Fibroblast of skin of right quadriceps (primary cell): ENCODE results near the gene CROCC2.

ENCODE experiments used
- DNase-seq: peaks from one replicate; pipeline ENCODE4 v3.0.0-alpha.2; 2013

Gene CROCC2

DNA sequence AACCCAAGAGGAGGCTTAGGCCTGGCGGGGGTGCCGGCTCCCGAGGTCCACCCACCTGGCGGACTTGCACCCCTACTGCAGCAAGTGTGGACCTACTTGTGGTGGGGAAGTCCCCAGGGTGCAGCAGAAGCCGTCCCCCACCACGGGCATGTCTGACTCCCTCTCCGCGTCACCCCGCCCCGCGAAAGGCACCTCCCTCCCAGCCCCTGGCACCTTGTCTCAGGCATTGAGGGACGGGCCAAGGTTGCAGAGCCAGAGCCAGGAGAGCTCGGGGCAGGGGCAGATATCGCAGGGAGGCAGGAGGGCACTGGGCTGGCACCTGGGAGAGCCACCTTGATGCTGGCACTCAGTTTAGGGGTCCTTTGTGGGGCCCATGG lies 19.0 kb downstream of the CROCC2 start:
- DNase-seq: no peak

DNA sequence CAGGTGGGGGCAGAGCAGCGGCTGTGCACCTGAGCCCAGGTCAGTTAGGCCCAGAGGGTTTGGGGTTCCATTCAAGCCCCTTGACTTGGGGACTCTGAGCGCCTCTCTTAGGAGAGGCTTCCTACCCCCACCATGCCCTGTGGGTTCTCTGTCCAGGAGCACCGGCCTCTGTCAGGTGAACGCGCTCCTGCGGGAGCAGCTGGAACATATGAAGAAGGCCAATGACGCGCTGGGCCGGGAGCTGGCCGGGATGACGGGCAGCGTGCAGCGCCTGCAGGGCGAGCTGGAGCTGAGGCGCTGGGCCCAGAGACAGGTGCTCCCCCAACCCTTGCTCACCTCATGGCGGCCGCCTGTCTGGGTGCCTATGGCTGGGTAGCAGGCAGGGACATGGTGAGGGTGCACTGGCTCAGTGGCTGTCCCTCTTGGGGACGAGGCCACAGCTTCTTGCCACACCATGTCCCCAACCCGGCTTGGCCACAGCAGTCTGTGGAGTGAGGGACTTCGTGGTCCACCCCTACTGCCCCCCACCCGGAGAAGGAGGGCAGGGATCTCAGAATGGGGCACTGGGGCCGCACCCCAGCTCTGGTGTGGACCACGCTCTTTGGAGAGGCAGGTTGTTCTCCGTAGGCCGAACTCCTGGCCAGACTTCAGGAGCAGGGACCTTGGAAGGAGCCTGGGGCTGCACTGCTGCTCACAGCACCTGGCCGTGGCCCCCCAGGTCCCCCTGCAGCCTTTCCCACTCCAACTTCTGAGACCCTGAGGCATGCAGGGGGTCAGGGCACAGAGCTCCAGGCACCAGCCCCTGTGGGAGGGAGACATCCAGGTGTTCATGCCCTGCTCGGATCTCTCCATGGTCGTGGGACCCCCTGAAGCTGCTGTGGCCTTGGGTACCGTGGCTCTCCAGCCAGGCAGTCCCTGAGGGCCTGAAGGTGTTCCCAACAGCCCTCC lies 19.7 kb downstream of the CROCC2 start:
- no peak for DNase-seq

DNA sequence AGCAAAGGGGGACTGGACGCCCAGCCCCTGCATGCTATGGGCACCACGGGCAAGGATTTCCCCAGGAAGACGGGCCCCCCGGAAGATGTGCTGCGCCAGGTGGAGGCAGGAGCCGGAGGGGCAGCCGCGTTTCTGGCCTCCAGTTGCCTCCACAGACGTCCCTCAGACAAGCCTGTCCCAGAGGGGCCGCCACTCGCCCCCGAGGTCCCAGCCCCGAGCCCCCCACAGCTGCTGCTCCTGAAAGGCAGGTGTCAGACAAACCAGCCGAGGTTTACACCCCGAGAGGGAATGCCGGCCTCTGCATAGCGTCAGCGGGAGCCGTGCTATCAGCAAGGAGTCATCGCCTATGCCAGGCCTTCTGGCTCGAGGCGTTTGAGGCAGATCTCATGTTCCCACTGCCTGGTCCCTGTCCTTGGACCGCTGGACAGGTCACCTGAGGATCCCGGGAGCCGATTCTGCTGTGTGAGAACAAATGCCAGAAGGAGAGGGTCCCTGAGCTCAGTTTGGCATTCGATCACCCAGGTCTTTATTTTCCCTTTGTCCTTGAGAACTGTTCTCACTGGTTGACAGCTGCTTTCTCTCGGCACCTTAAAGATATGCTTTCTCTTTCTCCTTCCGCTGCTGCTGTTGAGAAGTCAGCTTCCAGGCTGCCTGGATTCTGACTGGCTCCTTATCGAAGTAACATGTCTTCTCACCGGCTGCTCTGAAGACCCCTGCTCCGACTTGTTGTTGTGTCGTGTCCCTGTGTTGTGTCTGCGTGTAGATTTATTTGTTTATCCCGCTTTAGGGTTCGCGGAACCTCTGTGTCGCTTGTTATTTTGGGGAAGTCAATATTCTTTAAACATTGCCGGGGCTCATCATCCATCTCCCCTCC lies 20.6 kb downstream of the CROCC2 start:
- no peak for DNase-seq

DNA sequence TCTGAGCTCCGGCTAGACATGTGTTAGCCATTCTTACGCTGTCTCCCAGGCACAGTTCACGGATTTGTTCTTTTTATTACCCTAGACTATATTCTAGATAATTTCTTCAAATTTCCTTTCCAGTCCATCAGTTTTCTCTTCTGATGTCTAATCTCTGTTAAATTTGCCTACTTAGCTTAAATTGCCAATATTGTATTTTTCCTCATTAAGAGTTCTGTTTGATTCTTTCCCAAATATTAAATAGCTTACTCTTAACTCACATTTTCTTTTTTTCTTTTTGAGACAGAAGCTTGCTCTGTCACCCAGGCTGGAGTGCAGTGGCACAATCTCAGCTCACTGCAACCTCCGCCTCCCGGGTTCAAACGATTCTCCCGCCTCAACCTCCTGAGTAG lies 21.2 kb downstream of the CROCC2 start:
- DNase-seq: no peak

DNA sequence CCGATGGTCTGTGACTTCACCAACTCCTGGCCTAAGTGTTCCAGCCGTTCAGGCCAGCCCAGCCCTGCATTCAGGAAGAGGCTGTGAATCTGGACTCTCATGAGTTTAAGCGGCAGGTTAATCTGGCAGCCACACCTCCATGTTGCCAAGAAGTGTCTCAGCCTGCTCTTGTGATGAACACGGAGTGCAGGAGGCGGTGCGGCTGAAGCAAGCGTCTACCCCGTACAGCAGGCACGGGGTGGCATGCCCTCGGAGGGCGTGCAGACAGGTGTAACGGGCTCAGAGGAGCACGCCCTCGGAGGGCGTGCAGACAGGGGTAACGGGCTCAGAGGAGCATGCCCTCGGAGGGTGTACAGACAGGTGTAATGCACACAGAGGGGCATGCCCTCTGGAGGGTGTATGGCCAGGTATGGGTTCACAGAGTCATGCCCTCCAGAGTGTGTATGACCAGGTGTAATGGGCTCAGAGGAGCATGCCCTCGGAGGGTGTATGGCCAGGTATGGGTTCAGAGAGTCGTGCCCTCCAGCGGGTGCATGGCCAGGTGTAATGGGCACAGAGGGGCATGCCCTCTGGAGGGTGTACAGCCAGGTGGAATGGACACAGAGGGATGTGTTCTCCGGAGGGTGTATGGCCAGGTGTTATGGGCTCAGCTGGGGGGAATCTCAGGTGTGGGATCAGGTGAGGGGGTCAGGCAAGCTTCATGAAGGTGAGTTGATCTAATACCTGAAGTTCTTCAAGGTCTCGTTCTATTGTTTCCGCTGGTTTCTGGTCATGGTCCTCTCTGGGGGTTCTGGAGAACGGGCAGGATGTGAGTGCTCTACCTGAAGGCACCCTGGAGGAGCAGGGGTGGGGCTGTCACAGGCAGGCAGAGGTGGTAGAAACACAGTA lies 22.6 kb downstream of the CROCC2 start:
- DNase-seq: no peak

DNA sequence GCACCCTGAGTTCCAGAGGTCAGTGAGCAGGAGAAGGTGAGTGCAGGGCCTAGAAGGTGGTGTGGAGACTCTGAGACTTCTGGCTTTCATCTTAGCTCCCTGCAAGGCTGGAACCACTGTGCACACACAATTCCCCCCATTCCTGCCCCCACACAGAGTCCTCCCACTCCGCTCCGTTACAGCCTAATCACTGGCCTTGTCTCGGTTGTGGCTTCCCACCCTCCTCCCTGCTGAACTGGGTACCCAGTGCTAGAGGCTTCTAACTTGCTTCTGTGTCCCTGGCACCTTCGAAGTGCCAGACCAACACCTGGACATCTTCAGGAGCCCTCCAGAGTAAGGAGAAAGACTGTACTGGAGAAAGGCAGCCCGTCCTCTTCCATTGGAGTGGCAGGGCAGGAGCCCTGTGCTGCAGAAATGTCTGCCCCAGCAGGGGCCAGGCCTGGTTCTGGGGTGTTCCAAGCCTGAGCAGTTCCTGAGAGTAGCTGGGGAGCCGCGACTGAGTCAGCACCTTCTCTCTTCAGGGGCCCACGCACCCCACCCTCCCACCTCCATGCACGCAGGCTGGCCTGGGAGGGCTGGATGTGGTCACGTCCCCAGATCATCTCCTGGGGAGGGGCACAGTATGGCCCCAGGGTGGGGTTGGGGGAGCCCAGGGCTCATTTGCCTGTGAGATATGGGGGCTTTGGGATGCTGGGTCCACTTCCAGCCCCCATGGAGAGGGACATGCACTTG lies 23.4 kb downstream of the CROCC2 start:
- DNase-seq: no peak

DNA sequence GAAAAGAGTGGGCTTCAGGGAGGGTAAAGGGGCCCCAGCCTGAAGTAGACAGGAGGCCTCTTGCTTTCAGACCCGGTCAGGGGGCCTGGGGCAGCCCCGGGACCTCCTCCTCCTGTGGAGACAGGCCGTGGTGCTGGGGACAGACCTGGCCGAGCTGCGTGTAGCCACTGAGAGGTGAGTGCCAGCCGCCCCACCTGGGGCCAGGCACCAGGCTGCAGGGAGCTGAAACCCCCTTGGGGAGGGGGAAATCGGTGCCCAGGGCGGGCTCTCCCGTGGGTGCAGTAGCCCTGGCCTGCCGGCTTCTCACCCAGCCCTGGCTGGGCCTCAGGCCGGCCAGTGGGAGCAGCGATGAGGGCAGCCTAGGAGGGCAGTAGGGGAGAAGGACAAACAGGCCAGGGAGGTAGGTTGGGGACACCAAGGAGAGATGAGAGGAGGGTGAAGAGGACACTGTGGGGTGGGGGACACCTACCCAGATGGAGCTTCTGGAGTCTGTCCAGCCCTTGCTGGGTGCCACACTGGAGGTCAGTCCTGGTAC lies 24.0 kb downstream of the CROCC2 start:
- no peak for DNase-seq

DNA sequence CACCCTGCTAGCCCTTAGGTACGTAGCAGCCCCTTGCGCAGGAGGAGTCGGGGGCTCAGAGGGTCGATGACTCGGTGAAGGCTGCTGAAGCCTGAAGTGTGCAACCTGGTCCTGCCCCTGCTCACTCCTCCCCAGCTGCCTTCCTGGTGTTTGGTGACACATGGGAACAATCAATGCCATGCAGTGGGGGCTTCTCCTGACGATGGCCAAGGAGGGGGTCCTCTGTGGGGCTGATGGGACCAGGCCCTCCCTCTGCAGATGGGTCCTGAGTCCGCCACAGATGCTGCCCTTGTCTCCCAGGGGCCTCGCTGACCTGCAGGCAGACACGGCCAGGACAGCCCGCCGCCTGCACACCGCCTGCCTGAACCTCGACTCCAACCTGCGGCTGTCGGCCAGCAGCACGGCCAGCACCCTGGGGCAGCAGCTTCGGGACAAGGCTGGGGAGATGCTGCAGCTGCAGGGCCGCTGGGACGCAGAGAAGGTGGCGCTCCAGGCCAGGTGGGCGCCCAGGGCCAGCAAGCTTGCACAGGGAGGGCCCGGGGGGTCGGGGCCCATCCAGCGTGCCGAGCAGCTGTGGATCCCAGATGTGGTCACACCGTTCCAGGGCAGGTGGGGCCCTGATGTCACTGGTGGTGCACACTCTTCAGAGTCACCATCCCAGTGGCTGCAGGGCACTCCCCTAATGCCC lies 24.6 kb downstream of the CROCC2 start:
- DNase-seq: no peak

DNA sequence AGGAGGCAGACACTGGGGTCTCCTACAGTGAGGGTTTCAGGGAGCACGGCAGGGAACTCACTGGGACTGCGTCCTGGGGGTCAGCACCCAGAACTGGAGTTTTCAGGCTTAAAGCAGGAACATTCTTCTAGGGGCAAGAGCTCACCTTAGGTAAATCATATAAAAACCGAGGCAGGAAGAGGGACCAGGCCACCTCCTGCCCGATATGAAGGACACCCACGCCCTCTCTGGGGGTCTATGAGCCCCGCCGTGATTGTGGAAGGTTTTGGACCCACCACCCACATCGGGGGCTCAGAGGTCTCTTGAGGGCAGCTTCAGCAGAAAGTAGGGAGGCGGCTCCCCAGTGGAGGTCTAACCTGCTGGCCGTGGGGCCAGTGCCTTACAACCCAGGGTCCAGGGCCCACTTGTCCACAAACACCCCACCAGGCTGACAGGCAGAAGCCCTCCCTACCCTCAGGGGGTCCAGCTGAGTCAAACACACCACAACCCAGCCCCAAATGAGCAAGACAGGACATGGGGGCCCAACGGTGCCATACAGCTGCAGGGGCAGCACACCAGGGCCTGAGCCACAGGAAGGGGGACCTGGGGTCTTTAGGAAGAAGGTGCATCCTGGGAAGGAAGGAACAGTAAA lies 25.3 kb downstream of the CROCC2 start:
- DNase-seq: no peak

DNA sequence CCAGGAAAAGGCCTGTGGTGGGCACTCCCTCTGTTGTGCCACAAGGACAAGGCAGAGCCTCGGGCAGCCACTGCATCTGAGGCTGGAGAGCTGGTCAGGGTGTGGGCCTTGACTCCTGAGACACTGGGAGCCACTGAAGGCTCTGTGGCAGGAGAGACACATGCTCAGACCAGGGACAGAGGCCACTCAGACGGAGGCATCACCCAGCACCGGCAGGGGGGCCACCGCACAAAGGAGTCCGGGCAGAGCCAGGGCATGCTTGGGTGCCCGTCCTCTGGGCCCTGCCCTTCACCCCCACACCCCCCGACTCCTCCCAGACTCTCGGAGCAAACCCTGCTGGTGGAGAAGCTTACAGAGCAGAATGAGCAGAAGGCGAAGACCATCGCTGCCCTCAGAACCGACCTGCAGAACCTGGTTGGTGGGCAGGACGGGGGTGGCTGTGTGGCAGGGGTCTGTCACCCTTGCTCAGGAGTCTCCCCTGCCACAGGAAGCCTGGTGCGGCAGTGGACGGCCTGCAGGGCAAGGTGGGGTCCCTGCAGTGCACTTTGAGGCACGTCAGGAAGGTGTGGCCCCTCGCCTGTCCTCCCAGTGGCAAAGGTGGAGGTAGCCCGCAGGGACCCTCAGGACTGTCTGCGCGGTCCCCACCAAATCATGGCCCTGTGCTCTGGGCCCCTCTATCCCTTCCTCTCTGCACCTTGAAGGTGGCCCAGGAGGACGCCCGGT lies 26.0 kb downstream of the CROCC2 start:
- DNase-seq: no peak

DNA sequence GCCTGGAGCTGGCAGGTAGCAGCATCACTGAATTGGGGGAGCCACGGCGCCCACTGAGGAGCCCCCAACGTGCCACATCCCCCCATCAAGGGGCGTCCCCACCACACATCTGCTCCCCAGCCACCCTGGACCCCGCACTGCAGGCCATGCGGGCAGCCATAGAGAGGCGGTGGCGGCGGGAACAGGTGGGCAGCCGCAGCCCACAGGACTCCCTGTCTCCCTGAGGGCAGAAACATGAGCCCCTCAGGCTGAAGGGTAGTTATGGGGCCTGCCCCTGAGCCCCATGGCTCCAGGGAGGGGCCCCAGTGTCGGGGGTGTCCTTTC lies 26.6 kb downstream of the CROCC2 start:
- DNase-seq: no peak

DNA sequence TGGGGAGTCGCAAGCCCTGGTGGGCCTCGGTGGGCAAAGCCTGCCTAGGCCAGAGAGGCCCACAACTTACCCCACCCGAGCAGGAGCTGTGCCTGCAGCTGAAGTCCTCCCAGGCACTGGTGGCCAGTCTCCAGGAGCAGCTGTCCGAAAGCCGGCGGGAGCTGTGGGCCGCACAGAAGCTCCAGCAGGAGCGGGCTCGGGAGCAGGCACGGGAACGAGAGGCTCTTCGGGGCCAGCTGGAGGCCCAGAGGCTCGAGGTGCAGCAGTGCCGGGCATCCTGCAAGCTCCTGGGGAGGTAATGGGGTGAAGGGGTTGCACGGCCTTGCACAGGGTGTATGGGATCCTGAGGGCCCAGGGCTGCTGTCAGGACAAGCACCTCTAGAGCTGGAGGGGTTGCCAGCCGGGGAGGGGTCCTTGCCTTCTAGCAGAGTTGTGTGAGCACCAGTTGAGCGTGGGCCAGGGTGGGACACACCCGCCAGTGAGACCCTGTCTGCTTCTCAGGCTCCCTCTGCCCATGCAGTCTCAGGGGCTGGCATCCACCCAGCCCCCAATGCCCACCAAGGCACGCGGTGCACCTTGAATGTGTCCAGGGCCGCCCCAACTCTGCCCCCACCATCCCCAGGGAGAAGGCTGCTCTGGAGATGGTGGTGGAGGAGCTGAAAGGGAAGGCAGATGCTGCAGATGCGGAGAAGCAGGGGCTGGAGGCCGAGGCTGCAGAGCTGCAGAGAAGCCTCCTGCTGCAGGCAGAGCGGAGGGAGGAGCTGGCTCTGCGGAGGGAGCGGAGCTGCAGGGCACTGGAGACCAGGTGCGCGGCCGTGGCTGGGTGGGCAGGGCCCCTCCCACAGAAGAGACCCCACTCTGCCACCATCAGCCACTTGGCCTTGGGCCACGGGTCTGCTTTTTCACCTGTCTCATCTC lies 27.2 kb downstream of the CROCC2 start:
- no peak for DNase-seq

DNA sequence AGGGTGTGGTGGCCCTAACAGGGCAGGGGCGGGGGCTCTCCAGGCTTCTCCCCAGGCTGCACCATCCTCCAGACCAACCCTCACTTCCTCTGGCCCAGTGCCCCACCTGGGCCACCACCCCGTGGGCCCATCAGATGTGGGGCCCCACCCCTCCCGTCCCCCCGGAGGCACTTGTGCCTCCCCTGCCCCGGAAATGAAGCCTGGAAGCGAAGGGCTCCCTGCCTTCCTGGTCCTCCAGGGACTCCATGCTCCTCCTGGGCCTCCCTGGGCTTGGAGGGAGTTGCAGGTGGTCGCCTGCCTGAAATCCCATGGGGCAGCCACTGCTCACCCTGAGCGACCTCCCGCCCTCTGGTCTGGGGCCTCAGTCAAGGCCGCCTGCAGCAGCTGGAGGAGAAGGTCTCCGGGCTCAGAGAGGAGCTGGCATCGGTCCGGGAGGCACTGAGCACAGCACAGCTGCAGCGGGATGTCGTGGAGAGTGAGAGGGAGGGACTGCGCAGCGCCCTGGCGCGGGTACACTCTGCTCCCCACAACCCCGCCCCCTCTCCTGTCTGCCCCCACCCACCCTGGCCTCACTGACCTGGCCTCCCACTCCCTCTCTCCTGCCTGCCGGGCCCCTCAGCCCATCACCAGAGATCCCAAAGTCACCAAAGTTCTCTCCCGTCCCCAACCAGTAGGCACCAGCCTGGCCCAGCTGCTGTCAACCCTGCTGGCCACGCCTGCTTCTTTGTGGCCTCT lies 28.0 kb downstream of the CROCC2 start:
- no peak for DNase-seq

DNA sequence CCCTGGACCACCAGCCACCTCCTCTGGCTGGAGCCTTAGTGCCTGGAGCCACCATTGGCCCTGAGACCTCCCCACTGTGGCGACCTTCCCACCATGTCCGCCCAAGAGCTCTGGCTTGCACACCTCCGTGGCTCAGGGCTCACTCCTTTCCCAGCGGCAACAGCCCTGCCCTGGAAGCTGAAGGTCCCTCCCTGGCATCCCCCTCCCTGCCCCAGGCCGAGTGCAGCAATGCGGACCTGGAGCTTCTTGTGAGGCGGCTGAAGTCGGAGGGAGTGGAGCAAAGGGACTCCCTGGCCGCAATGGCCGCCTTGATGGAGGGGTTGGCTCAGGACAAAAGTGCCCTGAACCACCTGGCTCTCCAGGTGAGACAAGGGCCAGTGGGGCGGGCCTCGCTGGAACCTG lies 28.6 kb downstream of the CROCC2 start:
- no peak for DNase-seq

DNA sequence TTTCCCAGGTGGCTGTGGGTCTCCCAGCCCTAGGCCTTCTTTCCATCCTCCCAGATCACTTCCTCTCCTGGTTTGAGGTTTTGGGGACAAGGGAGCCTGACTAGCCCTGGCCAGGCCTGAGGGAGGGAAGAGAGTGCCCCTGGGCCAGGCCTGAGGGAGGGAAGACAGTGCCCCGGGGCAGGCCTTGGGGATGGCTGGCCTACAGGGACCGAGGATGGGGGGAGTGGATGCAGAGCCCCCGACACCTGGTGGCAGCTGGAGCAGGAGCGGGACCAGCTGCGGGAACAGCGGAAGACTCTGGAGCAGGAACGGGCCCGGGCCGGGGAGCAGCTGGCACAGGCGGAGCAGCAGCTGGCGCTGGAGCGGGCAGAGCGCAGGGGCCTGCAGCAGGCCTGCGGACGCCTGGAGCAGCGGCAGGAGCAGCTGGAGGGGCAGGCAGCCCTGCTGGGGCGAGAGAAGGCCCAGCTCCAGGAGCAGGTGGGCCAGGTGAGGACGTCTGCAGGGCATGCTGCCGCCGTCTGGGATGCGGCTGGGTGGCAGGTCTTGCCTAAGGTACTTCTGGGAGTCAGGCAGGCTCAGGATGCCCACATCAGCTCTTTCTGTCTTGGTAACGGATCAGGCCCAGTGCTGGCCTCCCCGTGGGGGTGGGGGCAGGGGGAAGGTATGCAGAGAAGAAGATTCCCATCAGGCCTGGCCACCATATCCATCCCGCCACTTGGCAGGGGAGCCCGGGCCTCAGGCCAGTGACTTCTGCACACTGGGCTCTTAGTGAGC lies 29.2 kb downstream of the CROCC2 start:
- DNase-seq: no peak

DNA sequence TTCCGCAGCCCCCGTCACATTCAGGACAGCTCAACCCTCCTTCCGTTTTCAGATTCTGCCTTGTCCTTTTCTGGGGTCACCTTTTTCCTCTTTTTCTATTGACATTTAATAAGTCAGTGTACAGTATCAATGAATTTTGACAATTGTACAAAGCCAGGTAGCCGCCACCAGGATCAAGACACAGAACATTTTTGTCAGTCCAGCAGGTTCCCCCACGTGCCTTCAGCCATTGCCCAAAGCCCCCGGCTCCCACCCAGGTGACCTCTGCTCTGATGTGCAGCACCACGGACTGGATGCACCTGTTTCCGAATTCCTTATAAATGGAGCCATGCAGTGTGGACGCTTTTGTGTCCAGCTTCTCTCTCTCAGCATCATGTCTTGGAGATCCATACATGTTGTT lies 30.0 kb downstream of the CROCC2 start:
- DNase-seq: no peak

DNA sequence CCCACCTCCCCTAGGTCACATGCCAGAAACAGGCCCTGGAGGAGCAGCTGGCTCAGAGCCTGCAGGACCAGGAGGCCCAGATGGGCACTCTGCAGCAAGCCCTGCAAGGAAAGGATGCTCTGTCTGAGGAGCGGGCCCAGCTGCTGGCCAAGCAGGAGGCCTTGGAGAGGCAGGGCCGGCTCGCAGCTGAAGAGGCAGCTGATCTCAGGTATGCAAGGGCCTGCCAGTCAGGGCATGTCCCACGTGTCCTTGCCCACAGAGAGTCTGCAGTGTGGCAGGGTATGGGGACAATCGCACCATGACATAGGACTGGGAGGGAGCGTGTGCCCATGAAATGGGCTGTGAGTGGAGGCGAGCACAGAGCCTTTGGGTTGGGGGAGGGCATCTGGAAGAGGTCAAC lies 39.9 kb downstream of the CROCC2 start:
- no peak for DNase-seq

DNA sequence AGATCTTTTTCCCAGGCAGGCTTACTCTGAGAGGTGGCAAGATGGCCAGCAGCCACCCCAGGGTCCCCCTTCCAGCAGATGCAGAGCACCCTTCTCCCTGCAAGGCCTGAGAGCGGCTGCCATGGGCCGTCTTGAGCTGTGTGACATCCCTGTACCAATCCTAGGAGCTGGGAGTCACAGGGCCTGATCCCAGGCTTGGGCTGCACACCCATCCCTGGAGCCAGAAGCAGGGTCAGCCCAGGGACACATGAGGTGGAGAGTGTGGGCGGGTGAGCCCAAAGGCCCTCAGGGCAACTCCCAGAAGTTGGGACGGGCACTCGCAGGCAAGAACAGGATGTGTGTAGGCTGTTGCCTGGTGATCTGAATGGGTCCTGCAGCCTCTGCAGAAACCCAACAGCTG lies 40.5 kb downstream of the CROCC2 start:
- DNase-seq: no peak
